HG03196 (cell line): ENCODE data around the gene PPP1R12A.

ENCODE experiments used
- ATAC-seq: cut with Tn5 transposase; IDR thresholded peaks from one replicate; pipeline ENCODE4 v1.9.1; 2021; ENCODE audit not compliant: unreplicated experiment

Gene PPP1R12A

GRCh38 chr12:79769860-79770485, 164.9 kb downstream of the PPP1R12A start:
- no peak for ATAC-seq

DNA sequence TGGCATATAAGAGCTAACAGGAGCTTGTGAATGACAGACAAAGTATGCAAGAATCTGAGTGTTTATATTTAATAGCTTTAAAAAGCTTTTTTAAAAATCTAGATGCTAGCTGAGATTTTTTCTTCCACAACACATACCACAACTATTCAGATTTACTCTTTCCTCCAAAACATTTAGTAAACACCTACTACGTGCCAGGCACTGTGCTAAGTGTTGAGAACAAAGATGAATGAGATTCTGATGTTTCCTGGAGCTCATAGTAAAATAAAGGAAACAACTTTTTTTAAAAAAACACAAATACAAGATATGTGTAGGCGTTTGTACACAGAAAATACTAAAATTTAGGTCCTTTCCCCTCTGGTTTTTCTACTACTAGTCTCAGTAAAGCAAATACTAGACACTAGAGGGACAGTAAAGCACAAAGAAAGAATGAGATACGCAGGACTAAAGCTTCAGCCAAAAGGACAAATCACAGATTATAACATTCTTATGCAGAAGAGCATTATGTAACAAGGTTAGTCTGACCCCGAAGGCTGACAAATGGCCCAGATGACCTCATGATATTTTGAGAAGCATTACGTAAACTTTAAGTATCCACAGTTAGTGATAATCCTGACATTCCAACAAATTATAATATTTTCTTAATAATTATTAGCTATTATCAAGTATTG, 165.6 kb downstream of the PPP1R12A start:
- ATAC-seq, result no peak

GRCh38 chr12:79766705-79767464, 168.0 kb downstream of the PPP1R12A start:
- ATAC-seq, result no peak

GRCh38 chr12:79765157-79765556, 169.7 kb downstream of the PPP1R12A start:
- ATAC-seq, result no peak

DNA sequence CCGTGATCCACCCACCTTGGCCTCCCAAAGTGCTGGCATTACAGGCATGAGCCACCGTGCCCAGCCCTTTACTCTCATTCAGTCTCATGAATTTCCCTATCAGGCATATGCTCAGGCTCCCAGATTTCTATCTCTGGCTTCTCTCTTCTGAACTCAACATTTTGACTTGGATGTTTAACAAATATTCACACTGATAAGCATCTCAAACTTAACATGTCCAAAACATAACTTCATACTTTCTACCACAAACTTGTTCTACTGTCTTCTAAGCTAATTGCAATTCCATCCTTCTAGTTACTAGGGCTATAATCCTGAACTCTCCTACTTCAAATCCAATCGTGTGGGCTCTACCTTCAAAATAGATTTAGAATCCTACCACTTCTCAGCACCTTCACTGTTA, 170.3 kb downstream of the PPP1R12A start:
- ATAC-seq, result no peak

- ATAC-seq, result no peak
These were observed 171.0 kb downstream of the PPP1R12A start for GRCh38 chr12:79763766-79764452.

DNA sequence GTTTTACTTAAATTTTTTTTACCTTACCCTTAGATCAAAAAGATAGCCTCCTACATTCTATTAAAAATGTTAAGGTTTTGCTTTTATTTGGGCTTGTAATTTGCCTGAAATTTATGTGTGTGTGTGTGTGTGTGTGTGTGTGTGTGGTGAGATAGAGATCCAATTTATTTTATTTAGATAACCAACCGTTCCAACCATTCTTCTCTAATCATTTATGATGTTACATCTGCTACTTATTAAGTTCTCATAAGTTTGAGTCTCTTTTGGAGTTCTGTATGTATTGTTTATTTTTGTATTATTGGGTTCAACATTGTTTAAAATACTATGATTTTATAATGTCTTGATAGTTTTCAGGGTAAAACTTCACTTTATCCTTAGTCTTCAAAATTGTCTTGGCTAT, 173.6 kb downstream of the PPP1R12A start:
- no peak for ATAC-seq

- ATAC-seq, result no peak
These were observed 187.6 kb downstream of the PPP1R12A start for GRCh38 chr12:79747274-79747673.

DNA sequence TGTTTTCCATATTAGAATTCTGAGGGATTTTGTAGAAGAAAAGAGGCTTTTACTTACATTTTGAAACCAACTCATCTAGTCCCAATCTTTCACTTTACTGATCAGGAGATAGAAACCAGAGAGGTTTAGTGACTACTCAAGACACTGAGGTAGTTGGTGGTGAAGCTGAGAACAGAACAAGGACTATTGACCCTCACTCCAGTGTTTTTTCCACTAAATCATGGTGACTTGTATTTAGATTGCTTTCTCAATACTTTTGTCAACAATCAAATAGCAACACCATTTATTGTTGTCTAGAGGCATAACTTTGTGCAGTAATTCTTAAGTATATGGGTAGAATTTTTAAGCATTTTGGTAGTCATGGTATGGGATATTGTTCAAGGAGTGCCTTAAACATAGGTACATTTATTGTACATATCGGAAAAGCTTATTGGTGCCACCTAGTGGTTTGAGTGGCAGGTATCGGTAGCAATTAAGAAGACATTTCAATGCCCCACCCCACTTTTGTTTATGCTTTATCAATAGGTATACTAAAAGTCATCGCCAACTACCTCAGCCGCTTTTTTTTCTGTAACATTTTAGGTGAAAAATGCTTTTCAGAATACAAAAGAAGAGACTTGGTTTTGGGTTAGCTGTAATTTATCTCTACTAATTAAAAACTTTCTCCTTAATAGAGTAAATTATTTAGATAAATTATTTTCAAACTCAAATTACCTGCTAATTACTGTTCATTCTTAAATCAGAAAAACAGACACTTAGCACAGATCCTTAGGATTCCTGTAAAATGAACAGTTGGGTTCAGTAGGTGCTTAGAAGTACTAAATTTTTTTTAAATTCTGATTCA, 196.8 kb downstream of the PPP1R12A start:
- ATAC-seq, result no peak

DNA sequence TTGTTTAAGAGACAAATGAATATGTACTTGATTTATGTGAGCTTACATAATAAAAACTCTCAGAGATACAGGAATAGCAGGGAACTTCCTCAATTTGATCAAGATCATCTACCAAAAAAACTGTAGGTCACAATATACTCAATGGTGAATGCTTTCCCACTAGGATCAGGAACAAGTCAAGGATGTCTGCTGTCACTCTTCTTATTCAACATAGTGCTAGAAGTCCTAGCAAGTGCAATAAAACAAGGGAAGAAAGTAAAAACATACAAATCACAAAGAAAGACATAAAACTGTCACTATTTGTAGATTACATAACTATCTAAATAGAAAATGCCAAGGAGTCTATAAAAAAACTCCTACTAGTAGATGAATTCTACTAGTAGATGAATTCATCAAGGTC, 202.3 kb downstream of the PPP1R12A start:
- no peak for ATAC-seq

GRCh38 chr12:79725987-79726386, 208.9 kb downstream of the PPP1R12A start:
- ATAC-seq, result no peak
